HepG2 (cell line): Measurements from ENCODE around the gene ADGRF4. TPM values are rescaled to one million over a fixed set of nuclear protein-coding genes. Genes with fewer than 3 reads are reported as not detected.

Source experiments
- ATAC-seq: fragments of 200-7000 bp; cut with Tn5 transposase; 3 replicates; pipeline ENCODE4 v1.9.1; 2020; ENCODE audit warnings: mild to moderate bottlenecking, moderate library complexity
- BruUV-seq: library from RNA; stranded (reverse); fragments of 400-500 nt; replicated peaks from 2 replicates; lab custom pipeline; 2021; lab: Mats Ljungman, UMichigan
- CTCF ChIA-PET: fragments of 300-600 bp; formaldehyde crosslinking; extraction: SDS; loops from one replicate; lab custom pipeline; 2021; ENCODE audit warnings: low total read pairs, inconsistent platforms, low intra/inter-chr PET ratio; lab: Yijun Ruan, JAX
- POLR2A ChIA-PET: fragments of 350-600 bp; sonication (Branson Sonifier 250); formaldehyde crosslinking; loops from one replicate; lab custom pipeline; 2020; ENCODE audit warnings: antibody characterized with exemption, inconsistent platforms; lab: Yijun Ruan, JAX
- DNase-seq: peaks from one replicate; pipeline ENCODE4 v3.0.0-alpha.2; 2015; ENCODE audit warnings: low spot score
- FAIRE-seq: peaks from 3 replicates; lab custom pipeline; 2011; peaks lifted over from hg19 to GRCh38; lab: Jason Lieb, UNC
- H2AFZ ChIP-seq: one replicate; pipeline ENCODE4 v1.6.1; 2011; ENCODE audit warnings: low read length, inconsistent platforms
- H3K27ac ChIP-seq: fragments of 300-600 bp; 3 replicates; pipeline ENCODE4 v1.8.0; 2011; ENCODE audit warnings: mixed run types, mild to moderate bottlenecking, mixed read lengths, low read length, inconsistent platforms; ENCODE audit not compliant: insufficient read depth; ENCODE audit errors: extremely low read length
- H3K27me3 ChIP-seq, 2 experiments: fragments of 200-600 bp in 1 of 2; 2 replicates in 1 of 2; 3 replicates in 1 of 2; pipeline versions ENCODE4 v1.6.0 to v1.8.0; 2011; ENCODE audit warnings: low read length in 2 of 2, mild to moderate bottlenecking in 2 of 2, moderate library complexity in 2 of 2, inconsistent platforms in 1 of 2; ENCODE audit not compliant: insufficient read depth in 2 of 2, control insufficient read depth in 1 of 2
- H3K36me3 ChIP-seq, 2 experiments: fragments of 200-600 bp in 1 of 2; replicated peaks in 1 of 2; 2 replicates in 1 of 2; 3 replicates in 1 of 2; pipeline versions ENCODE4 v1.5.1 to v1.8.0; 2011; ENCODE audit warnings: low read length in 2 of 2, inconsistent platforms in 1 of 2; ENCODE audit not compliant: insufficient read depth in 2 of 2, control insufficient read depth in 1 of 2
- H3K4me1 ChIP-seq: 2 replicates; pipeline ENCODE4 v1.5.1; 2012; ENCODE audit warnings: low read length, inconsistent platforms; ENCODE audit not compliant: insufficient read depth
- H3K4me2 ChIP-seq: 2 replicates; pipeline ENCODE4 v1.6.0; 2011; ENCODE audit warnings: low read depth, low read length, inconsistent platforms
- H3K4me3 ChIP-seq, 3 experiments: fragments of 200-600 bp in 1 of 3; sonication (generic), shearing (Covaris generic) in 1 of 3; replicated peaks in 1 of 3; 2 replicates each; pipeline ENCODE4 v1.5.1; 2011 to 2016; ENCODE audit warnings: low read length in 3 of 3, inconsistent platforms in 2 of 3, low read depth in 2 of 3, mild to moderate bottlenecking in 2 of 3, control low read depth in 1 of 3, mixed read lengths in 1 of 3; ENCODE audit not compliant: insufficient read depth in 1 of 3
- H3K79me2 ChIP-seq: one replicate; pipeline ENCODE4 v1.6.1; 2011; ENCODE audit warnings: low read length, inconsistent platforms; ENCODE audit not compliant: insufficient read depth
- H3K9ac ChIP-seq: 2 replicates; pipeline ENCODE4 v1.6.0; 2011; ENCODE audit warnings: mild to moderate bottlenecking, low read depth, low read length, inconsistent platforms; ENCODE audit not compliant: insufficient read depth
- H3K9me3 ChIP-seq: 2 replicates; pipeline ENCODE4 v1.5.1; 2012; ENCODE audit warnings: mild to moderate bottlenecking, low read length
- H4K20me1 ChIP-seq: 2 replicates; pipeline ENCODE4 v1.6.0; 2011; ENCODE audit warnings: inconsistent platforms, mild to moderate bottlenecking, low read length, moderate library complexity; ENCODE audit not compliant: insufficient read depth
- AKAP8 ChIP-seq: sonication (generic); formaldehyde crosslinking; IDR thresholded peaks from 2 replicates; pipeline ENCODE4 v1.5.1; 2020; ENCODE audit warnings: mild to moderate bottlenecking, missing genetic modification reagents
- CTCF ChIP-seq: sonication (generic); formaldehyde crosslinking; IDR thresholded peaks from 2 replicates; pipeline ENCODE4 v1.5.0; 2020; ENCODE audit warnings: mild to moderate bottlenecking, missing genetic modification reagents, moderate library complexity
- SMC3 ChIP-seq: IDR thresholded peaks from 2 replicates; pipeline ENCODE4 v1.6.1; 2011; ENCODE audit warnings: low read length, improper control_type of control experiment
- STAG1 ChIP-seq: sonication (generic); formaldehyde crosslinking; IDR thresholded peaks from 2 replicates; pipeline ENCODE4 v1.4.0; 2020; ENCODE audit warnings: missing genetic modification reagents
- TRAFD1 ChIP-seq: sonication (generic); formaldehyde crosslinking; IDR thresholded peaks from 2 replicates; pipeline ENCODE4 v1.5.1; 2020; ENCODE audit warnings: missing genetic modification reagents, mild to moderate bottlenecking, borderline replicate concordance
- ZNF549 ChIP-seq: sonication (generic); formaldehyde crosslinking; IDR thresholded peaks from 2 replicates; pipeline ENCODE4 v1.5.0; 2020; ENCODE audit warnings: missing genetic modification reagents
- ZNF710 ChIP-seq: sonication (generic); formaldehyde crosslinking; IDR thresholded peaks from 2 replicates; pipeline ENCODE4 v1.5.0; 2020; ENCODE audit warnings: mild to moderate bottlenecking, missing genetic modification reagents, borderline replicate concordance
- WGBS: methylation state at CpG from one replicate; pipeline ENCODE4 v1.1.6; 2017; ENCODE audit warnings: low lambda C conversion rate; 5-methylcytosine and 5-hydroxymethylcytosine counted together
- in situ Hi-C: cut with HindIII; loops from 2 replicates; pipeline ENCODE4 v1.10.0; 2017; ENCODE audit warnings: low pct_unique_long_range_greater_than_20kb; ENCODE audit not compliant: extremely low pct_ligation_motif_present
- intact Hi-C: fragments of 100-400 bp; cut with micrococcal nuclease; formaldehyde crosslinking; loops from one replicate; pipeline ENCODE4 v1.10.0; 2022; ENCODE audit not compliant: unreplicated experiment
- polyA plus RNA-seq, 8 experiments: library from polyadenylated mRNA; depleted of rRNA in 3 of 8; stranded (reverse) in 7 of 8; unstranded in 1 of 8; fragments of >200 nt; fragmentation: Illumina TruSeq in 4 of 8; extraction: Trizol in 4 of 8; gene quantifications; 2 replicates each; pipeline versions ENCODE4 v1.2.1 to v1.2.3, GENCODE V29; 2011 to 2016; ENCODE audit warnings: low read depth in 4 of 8, missing spikeins in 1 of 8, mixed read lengths in 1 of 8; ENCODE audit not compliant: insufficient read depth in 1 of 8
- total RNA-seq, 5 experiments: library from RNA; depleted of rRNA; stranded (reverse); fragments of >200 nt; fragmentation: Illumina TruSeq; extraction: Trizol; gene quantifications; 2 replicates each; pipeline ENCODE4 v1.2.3, GENCODE V29; 2016; ENCODE audit warnings: low read depth in 1 of 5

The ADGRF4 gene
- total and polyA plus RNA-seq, 2 of the 13 experiments (the other 11 are each of a cell fraction or from before 2014, with no cell fraction given): 0.01 TPM; not detected in 1

GRCh38 chr6:47733879-47734558, 35.6 kb downstream of the ADGRF4 start:
- ChIA-PET CTCF (interaction anchor here (1.2 to 3.0 kb wide), 2 partner anchors 103 to 320 kb away, joined by 9 to 13 read pairs; no protein-coding TSS in a partner anchor), POLR2A (no interaction called here)
- TF ChIP-seq CTCF (CRISPR knock-in tag): peak; percentile 59
- TF ChIP-seq STAG1 (CRISPR knock-in tag): peak; percentile 63
- TF ChIP-seq SMC3: peak; percentile 66
- no peak for TF ChIP-seq AKAP8 (CRISPR knock-in tag)
- Histone ChIP-seq H3K9me3 (no peaks in the 10 kb centered on the region), H3K4me3 (no peak overlapping the region), H3K4me2 (no peak overlapping the region), H3K4me1 (no peaks in the 10 kb centered on the region), H3K9ac (no peak overlapping the region), H2AFZ (no peak overlapping the region), H3K36me3 (no peaks in the 10 kb centered on the region), H4K20me1 (no peaks in the 10 kb centered on the region), H3K27me3 (no peaks in the 10 kb centered on the region), H3K27ac (no peak overlapping the region), H3K79me2 (no peaks in the 10 kb centered on the region)
- no TSS peak for BruUV-seq
- ATAC-seq: peak; percentile 73
- in situ Hi-C loops: no loop called here
- DNase-seq: peak; percentile 28
- FAIRE-seq: peak; percentile 48
- 0% methylated on average over 2 of the region's 2 CpGs for WGBS
- intact Hi-C loops: loop anchor here (1.0 kb wide), 1 partner anchor 103 kb away; no protein-coding TSS in a partner anchor

- BruUV-seq: no TSS peak
- Histone ChIP-seq H3K27me3 (no peaks in the 10 kb centered on the region), H3K4me2 (no peak overlapping the region), H3K4me3 (no peak overlapping the region), H3K36me3 (no peaks in the 10 kb centered on the region), H3K4me1 (no peaks in the 10 kb centered on the region), H2AFZ (no peak overlapping the region), H3K9ac (no peak overlapping the region), H3K79me2 (no peaks in the 10 kb centered on the region), H4K20me1 (no peaks in the 10 kb centered on the region), H3K27ac (no peak overlapping the region), H3K9me3 (no peaks in the 10 kb centered on the region)
- intact Hi-C loops: loop anchor here (1.0 kb wide), 1 partner anchor 104 kb away; no protein-coding TSS in a partner anchor
- in situ Hi-C loops: no loop called here
- 3% methylated on average over 4 of the region's 4 CpGs for WGBS
- ATAC-seq (no peak), DNase-seq (no peak), FAIRE-seq (no peak)
- TF ChIP-seq TRAFD1: no peak
- no peak for TF ChIP-seq ZNF710 (CRISPR knock-in tag)
- no peak for TF ChIP-seq ZNF549 (CRISPR knock-in tag)
- POLR2A ChIA-PET: no interaction called here
- CTCF ChIA-PET: interaction anchor here (1.2 to 3.0 kb wide), 2 partner anchors 104 to 320 kb away, joined by 9 to 13 read pairs; no protein-coding TSS in a partner anchor
Measured at GRCh38 chr6:47734831-47735481, 36.6 kb downstream of the ADGRF4 start.
